ENCODE measurements around the gene MLLT3.

Gene MLLT3

GRCh38 chr9:20568400-20568799, 53.9 kb downstream of the MLLT3 start:
- no peak for DNase-seq
- intact Hi-C loops (cut with DNase I), result no loop called here

DNA sequence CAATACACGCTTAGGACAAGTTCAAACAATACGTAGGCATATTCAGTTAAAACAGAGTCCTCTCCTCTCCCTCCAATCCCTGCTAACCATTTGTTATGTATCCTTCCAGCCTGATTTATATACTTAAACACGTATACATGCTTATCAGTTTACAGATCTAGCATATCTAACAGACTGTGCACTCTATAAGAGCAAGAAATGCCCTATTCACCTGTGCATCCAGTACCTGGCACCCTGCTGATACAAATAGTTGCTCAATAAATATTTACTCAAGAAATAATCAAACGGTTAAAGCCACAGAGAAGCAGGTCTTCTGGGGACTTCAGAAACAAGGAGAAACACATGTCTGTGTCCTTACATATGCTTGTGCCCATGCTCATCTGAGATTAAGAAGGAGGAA, 55.9 kb downstream of the MLLT3 start:
- intact Hi-C loops (cut with DNase I), result no loop called here
- DNase-seq, result no peak

GRCh38 chr9:20564650-20565049, 57.6 kb downstream of the MLLT3 start:
- intact Hi-C loops (cut with DNase I), result no loop called here
- DNase-seq, result no peak

GRCh38 chr9:20563917-20564316, 58.4 kb downstream of the MLLT3 start:
- DNase-seq, result no peak
- intact Hi-C loops (cut with DNase I), result no loop called here

- no peak for DNase-seq
- intact Hi-C loops (cut with DNase I), result no loop called here
These were observed 60.2 kb downstream of the MLLT3 start for GRCh38 chr9:20562051-20562450.

DNA sequence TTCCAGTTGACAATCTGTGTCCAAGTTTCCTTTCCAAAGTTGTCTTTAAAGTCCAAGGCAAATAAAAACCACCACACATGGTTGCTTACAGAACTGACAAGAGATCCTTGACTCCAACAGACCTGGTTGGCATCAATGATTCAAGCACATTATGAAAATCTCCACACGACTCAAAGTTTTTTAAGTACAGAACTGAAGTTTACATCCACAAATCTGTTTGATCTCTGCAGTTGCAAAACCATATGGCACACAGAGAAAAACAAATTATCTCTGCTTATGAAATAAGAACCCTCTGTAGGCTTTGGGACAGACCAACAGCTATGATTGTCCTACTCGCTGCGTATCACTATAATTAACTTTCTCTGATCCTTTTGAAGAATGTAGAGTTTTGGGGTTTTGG, 60.8 kb downstream of the MLLT3 start:
- intact Hi-C loops (cut with DNase I), result no loop called here
- DNase-seq, result no peak

GRCh38 chr9:20559231-20559890, 62.9 kb downstream of the MLLT3 start:
- intact Hi-C loops (cut with DNase I), result no loop called here
- no peak for DNase-seq

DNA sequence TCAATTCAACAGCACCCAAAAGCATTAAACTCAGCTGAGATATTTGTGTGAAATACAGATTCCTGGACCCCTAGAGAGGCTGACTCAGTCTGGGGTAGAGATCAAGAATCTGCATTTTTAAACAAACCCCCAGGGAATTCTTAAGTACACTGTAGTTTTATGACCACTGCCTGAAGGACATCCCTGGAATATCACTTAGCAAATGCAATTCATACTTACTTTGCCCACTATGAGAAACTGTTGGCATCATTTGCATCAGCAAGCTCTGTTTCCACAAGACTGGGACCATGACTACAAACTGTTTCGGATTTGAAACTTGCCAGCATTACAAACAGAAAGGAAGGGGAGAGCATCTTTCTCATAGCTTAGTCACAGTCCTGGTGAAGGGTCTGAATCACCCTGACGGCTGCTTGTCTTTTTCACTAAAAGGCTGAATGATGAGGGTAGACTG, 63.7 kb downstream of the MLLT3 start:
- peak in 1 of 42 donors; percentile 38 for DNase-seq
- intact Hi-C loops (cut with DNase I), result no loop called here

DNA sequence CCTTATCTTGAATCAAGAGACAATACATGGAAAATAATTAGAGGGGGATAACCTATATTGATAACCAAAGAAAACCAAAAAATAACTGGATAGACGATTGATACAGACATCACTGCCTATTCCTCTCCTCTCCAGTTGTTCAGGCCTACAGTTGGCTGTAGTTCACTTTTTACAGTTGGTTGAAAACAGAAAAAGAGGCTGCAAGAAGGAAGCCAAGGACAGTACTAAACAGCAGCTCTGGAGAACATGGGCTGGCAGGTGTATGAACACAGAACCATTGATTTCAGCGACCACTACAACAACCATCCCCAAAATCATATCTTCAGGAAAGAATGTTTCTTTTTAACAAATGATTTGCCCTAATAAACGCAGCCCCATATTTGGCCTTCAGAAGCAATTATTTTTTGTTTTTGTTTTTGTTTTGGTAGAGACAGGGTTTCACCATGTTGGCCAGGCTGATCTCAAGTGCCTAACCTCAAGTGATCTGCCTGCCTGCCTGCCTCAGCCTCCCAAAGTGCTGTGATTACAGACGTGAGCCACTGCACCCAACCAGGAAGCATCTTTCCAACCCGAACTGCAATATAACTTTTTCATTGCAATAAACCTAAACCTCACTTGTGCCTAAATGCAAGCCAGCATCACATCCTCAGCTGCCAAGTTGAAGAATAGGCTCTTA, 64.3 kb downstream of the MLLT3 start:
- no peak for DNase-seq
- intact Hi-C loops (cut with DNase I), result no loop called here

DNA sequence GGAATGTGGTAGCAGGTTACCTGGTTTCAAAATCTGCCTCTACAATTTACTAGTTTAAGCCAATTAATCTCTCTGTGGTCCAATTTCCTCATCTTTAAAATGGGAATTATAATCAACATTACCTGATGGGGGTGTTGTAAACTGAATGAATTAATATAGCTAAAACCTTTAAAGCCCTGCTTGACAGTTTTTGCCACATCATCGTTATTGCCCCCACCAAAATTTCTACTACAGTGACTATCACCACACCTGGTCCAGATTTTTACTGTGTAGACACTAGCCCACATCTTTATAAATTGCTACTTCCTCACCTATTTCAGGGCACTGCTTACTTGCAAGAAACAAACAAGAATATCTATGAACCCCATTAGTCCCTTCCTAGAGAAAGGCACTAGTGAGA, 65.0 kb downstream of the MLLT3 start:
- intact Hi-C loops (cut with DNase I), result no loop called here
- DNase-seq, result no peak

DNA sequence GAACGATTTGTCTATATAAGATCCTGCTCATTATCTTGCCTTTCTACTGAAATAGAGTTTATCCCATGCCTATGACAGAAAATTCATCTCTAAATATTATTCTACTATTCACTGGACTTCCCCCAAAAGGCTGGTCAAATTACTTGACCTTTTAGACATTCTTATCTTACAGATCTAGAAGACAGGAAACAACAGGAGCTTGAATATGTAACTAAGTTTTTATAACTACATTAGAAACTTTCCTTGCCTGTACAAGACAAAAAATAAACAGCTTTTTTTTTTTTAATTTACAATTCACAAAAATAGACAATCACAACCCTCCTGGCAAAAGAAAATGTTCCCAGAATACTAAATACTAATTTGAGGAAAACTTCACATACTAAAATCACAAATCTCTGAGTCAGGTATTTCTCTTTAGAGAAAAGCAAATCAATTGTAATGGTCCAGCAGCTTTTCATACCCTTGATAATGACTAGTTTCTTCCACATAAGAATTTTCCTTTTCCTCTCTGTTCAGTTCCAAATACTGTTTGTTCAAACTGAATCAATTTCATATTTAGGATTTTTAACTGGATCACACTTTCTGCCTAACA, 68.6 kb downstream of the MLLT3 start:
- intact Hi-C loops (cut with DNase I), result no loop called here
- no peak for DNase-seq

GRCh38 chr9:20552874-20553557, 69.3 kb downstream of the MLLT3 start:
- intact Hi-C loops (cut with DNase I), result no loop called here

GRCh38 chr9:20551835-20552234, 70.5 kb downstream of the MLLT3 start:
- intact Hi-C loops (cut with DNase I), result no loop called here
- no peak for DNase-seq

More at GRCh38 chr9:20552874-20553557, 69.3 kb downstream of the MLLT3 start:
- no peak for DNase-seq

- DNase-seq, result no peak
- intact Hi-C loops (cut with DNase I), result no loop called here
These were observed 71.1 kb downstream of the MLLT3 start for GRCh38 chr9:20551236-20551635.

DNA sequence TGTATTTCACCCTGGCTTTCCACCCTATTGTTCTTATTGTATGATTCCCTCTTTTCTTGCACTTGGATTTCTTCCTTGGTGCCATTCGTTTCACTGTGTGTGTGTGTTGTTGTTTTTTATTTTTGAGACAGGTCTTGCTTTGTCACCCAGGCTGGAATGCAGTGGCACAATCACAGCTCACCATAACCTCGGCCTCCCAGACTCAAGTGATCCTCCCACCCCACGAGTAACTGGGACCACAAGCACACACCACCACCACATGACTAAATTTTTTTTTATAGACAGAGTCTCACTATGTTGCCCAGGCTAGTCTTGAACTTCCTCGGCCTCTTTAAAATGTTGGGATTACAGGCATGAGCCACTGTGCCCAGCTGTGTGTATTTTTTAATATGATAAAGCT, 72.0 kb downstream of the MLLT3 start:
- intact Hi-C loops (cut with DNase I), result no loop called here
- DNase-seq, result no peak

DNA sequence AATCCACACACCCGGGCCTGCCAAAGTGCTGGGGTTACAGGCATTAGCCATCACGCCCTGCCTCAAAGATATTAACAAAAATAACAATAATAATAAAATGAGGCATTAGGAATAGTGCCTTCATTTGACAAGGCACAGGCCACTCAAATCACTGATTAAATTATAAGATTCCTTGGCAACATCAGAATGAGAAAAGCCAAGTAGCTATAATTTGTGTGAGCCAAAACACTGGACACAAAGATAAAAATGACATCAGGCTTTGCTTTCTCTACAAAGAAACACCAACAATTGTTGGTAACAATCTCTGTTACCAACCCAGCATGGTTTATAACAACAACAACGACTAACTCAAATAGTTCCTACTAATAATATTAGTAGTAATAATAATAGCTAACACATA, 73.2 kb downstream of the MLLT3 start:
- DNase-seq, result no peak
- intact Hi-C loops (cut with DNase I), result no loop called here

DNA sequence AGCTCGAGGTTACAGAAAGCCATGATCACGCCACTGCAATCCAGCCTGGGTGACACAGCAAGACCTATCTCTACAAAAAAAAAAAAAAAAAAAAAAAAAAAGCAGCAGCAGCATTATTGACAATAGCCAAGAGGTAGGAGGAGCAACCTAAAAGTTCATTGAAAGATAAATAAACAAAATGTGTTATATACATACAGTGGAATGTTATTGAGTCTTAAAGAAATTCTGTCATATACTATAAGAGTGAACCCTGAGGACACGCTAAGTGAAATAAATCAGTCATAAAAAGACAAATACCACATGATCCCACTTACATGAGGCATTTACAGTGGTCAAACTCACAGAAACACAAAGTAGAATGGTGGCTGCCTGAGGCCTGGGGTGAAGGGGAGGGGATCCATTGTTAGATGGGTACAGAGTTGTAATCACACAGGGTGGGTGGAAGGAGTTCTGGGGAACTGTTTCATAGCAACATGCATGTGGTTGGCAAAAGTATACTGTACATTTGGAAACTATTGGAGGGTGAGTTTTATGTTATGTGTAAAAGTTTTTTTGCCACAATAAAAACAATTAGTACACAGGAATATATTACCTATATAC, 77.2 kb downstream of the MLLT3 start:
- intact Hi-C loops (cut with DNase I), result no loop called here
- DNase-seq, result no peak

DNA sequence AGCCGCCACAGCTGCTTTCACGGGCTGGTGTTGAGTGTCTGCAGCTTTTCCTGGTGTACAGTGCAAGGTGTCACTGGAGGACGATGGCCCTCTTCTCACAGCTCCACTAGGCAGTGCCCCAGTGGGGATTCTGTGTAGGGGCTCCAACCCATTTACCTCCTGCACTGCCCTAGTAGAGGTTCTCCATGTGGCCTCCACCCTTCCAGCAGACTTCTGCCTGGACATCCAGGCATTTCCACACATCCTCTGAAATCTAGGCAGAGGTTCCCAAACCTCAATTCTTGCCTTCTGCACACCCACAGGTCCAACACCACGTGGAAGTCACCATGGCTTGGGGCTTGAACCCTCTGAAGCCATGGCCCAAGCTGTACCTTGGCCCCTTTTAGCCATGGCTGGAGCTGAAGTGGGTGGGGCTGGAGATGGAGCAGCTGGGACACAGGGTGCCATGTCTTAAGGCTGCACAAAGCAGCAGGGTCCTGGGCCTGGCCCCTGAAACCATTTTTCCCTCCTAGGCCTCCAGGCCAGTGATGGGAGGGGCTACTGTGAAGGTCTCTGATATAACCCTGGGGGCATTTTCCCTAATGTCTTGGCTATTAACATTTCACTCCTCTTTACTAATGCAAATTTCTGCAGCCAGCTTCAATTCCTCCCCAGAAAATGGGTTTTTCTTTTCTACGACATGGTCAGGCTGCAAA, 82.0 kb downstream of the MLLT3 start:
- DNase-seq, result no peak
- intact Hi-C loops (cut with DNase I), result no loop called here

- intact Hi-C loops (cut with DNase I), result no loop called here
- DNase-seq, result no peak
These were observed 83.3 kb downstream of the MLLT3 start for GRCh38 chr9:20538956-20539355.
